ENCODE data around the gene AHCYL2.
"Not testable (repeated sequence)": the region's sequence is repeated elsewhere in the genome, so short reads cannot be mapped to it uniquely, and the experiment has no call there.

DNA sequence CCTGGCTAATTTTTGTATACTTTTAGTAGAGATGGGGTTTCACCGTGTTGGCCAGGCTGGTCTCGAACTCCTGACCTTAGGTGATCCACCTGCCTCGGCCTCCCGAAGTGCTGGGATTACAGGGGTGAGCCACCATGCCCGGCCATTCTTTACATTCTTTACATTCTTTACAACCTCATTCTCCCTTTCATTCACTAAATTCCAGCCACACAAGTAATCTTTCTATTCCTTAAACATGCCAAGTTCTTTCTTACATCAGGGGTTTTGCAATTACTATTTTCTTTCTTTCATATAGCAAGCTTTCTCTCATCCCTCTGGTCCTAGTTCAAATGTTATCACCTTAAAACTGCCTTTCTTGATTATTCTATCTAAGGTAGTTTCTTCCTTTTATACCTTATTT lies 128.3 kb downstream of the AHCYL2 start:
- TF ChIP-seq, protein P1, sequence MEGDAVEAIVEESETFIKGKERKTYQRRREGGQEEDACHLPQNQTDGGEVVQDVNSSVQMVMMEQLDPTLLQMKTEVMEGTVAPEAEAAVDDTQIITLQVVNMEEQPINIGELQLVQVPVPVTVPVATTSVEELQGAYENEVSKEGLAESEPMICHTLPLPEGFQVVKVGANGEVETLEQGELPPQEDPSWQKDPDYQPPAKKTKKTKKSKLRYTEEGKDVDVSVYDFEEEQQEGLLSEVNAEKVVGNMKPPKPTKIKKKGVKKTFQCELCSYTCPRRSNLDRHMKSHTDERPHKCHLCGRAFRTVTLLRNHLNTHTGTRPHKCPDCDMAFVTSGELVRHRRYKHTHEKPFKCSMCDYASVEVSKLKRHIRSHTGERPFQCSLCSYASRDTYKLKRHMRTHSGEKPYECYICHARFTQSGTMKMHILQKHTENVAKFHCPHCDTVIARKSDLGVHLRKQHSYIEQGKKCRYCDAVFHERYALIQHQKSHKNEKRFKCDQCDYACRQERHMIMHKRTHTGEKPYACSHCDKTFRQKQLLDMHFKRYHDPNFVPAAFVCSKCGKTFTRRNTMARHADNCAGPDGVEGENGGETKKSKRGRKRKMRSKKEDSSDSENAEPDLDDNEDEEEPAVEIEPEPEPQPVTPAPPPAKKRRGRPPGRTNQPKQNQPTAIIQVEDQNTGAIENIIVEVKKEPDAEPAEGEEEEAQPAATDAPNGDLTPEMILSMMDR (IDR thresholded peaks at IDR 0.05; ENCODE audit: poor library complexity, severe bottlenecking) = not testable (repeated sequence)
- TF ChIP-seq, protein P2, sequence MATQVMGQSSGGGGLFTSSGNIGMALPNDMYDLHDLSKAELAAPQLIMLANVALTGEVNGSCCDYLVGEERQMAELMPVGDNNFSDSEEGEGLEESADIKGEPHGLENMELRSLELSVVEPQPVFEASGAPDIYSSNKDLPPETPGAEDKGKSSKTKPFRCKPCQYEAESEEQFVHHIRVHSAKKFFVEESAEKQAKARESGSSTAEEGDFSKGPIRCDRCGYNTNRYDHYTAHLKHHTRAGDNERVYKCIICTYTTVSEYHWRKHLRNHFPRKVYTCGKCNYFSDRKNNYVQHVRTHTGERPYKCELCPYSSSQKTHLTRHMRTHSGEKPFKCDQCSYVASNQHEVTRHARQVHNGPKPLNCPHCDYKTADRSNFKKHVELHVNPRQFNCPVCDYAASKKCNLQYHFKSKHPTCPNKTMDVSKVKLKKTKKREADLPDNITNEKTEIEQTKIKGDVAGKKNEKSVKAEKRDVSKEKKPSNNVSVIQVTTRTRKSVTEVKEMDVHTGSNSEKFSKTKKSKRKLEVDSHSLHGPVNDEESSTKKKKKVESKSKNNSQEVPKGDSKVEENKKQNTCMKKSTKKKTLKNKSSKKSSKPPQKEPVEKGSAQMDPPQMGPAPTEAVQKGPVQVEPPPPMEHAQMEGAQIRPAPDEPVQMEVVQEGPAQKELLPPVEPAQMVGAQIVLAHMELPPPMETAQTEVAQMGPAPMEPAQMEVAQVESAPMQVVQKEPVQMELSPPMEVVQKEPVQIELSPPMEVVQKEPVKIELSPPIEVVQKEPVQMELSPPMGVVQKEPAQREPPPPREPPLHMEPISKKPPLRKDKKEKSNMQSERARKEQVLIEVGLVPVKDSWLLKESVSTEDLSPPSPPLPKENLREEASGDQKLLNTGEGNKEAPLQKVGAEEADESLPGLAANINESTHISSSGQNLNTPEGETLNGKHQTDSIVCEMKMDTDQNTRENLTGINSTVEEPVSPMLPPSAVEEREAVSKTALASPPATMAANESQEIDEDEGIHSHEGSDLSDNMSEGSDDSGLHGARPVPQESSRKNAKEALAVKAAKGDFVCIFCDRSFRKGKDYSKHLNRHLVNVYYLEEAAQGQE (IDR thresholded peaks at IDR 0.05; ENCODE audit: borderline replicate concordance) = not testable (repeated sequence)
- not testable (repeated sequence) for TF ChIP-seq EZH2 (IDR thresholded peaks at IDR 0.05; ENCODE audit: borderline replicate concordance, insufficient read depth, low read length, poor library complexity, severe bottlenecking); RAD21 (conservative IDR thresholded peaks at IDR 0.05); POLR2AphosphoS5 (IDR thresholded peaks at IDR 0.05); EP300 (conservative IDR thresholded peaks at IDR 0.05; ENCODE audit: poor library complexity, severe bottlenecking)

All from neural cell (in vitro differentiated cells).